ENCODE data around the gene KCNJ18. TPM values are rescaled to one million over a fixed set of nuclear protein-coding genes. Genes with fewer than 3 reads are reported as not detected.
"Not testable (repeated sequence)": the region's sequence is repeated elsewhere in the genome, so short reads cannot be mapped to it uniquely, and the experiment has no call there.

KCNJ18 gene
- total RNA-seq, 2 donors from 2014 or later, result not detected

GRCh38 chr17:21706546-21706945 is 14.2 kb downstream of the KCNJ18 start:
- ATAC-seq (replicated peaks in 1 of 2), result not testable (repeated sequence)

GRCh38 chr17:21707131-21707530 is 14.8 kb downstream of the KCNJ18 start:
- H3K36me3 Mint-ChIP-seq (ENCODE audit: insufficient read depth in 2 of 2); H3K9me3 Mint-ChIP-seq; ATAC-seq (replicated peaks in 1 of 2); H3K27me3 Mint-ChIP-seq (ENCODE audit: low read depth); H3K27ac Mint-ChIP-seq; DNase-seq; H3K4me3 Mint-ChIP-seq; H3K4me1 Mint-ChIP-seq (ENCODE audit: low read depth): not testable (repeated sequence)

More at GRCh38 chr17:21706546-21706945, 14.2 kb downstream of the KCNJ18 start:
- H3K27me3 Mint-ChIP-seq (ENCODE audit: low read depth); H3K4me3 Mint-ChIP-seq; DNase-seq; H3K36me3 Mint-ChIP-seq (ENCODE audit: insufficient read depth in 2 of 2); H3K9me3 Mint-ChIP-seq; H3K27ac Mint-ChIP-seq; H3K4me1 Mint-ChIP-seq (ENCODE audit: low read depth): not testable (repeated sequence)

- not testable (repeated sequence) for H3K9me3 Mint-ChIP-seq; H3K4me3 Mint-ChIP-seq; ATAC-seq (replicated peaks in 1 of 2); H3K27ac Mint-ChIP-seq; H3K4me1 Mint-ChIP-seq (ENCODE audit: low read depth); H3K27me3 Mint-ChIP-seq (ENCODE audit: low read depth); DNase-seq; H3K36me3 Mint-ChIP-seq (ENCODE audit: insufficient read depth in 2 of 2)
Measured at GRCh38 chr17:21707711-21708611, 15.6 kb downstream of the KCNJ18 start.

- not testable (repeated sequence) for ATAC-seq (replicated peaks in 1 of 2); H3K27me3 Mint-ChIP-seq (ENCODE audit: low read depth); H3K4me1 Mint-ChIP-seq (ENCODE audit: low read depth); H3K36me3 Mint-ChIP-seq (ENCODE audit: insufficient read depth in 2 of 2); H3K4me3 Mint-ChIP-seq; H3K9me3 Mint-ChIP-seq; DNase-seq; H3K27ac Mint-ChIP-seq
Measured at GRCh38 chr17:21708612-21709535, 16.6 kb downstream of the KCNJ18 start.

GRCh38 chr17:21709994-21710393 is 17.7 kb downstream of the KCNJ18 start:
- H3K27ac Mint-ChIP-seq; H3K9me3 Mint-ChIP-seq; H3K4me3 Mint-ChIP-seq; H3K27me3 Mint-ChIP-seq (ENCODE audit: low read depth); H3K36me3 Mint-ChIP-seq (ENCODE audit: insufficient read depth in 2 of 2); DNase-seq; H3K4me1 Mint-ChIP-seq (ENCODE audit: low read depth); ATAC-seq (replicated peaks in 1 of 2): not testable (repeated sequence)

- H3K36me3 Mint-ChIP-seq (ENCODE audit: insufficient read depth in 2 of 2); H3K27ac Mint-ChIP-seq; ATAC-seq (replicated peaks in 1 of 2); H3K9me3 Mint-ChIP-seq; DNase-seq; H3K4me1 Mint-ChIP-seq (ENCODE audit: low read depth); H3K27me3 Mint-ChIP-seq (ENCODE audit: low read depth); H3K4me3 Mint-ChIP-seq: not testable (repeated sequence)
Measured at GRCh38 chr17:21710486-21710885, 18.2 kb downstream of the KCNJ18 start.

GRCh38 chr17:21711182-21711581 is 18.9 kb downstream of the KCNJ18 start:
- no peaks in the 10 kb centered on the region for H3K36me3 Mint-ChIP-seq (ENCODE audit: insufficient read depth in 2 of 2)
- no peaks in the 10 kb centered on the region for H3K27me3 Mint-ChIP-seq (ENCODE audit: low read depth)
- no peak overlapping the region for H3K27ac Mint-ChIP-seq
- no peak overlapping the region for H3K4me3 Mint-ChIP-seq
- ATAC-seq (replicated peaks in 1 of 2) (no peak), DNase-seq (no peak)
- H3K4me1 Mint-ChIP-seq (ENCODE audit: low read depth), result no peaks in the 10 kb centered on the region
- no peaks in the 10 kb centered on the region for H3K9me3 Mint-ChIP-seq

- not testable (repeated sequence) for H3K36me3 Mint-ChIP-seq (ENCODE audit: insufficient read depth in 2 of 2); H3K4me3 Mint-ChIP-seq; H3K9me3 Mint-ChIP-seq; H3K4me1 Mint-ChIP-seq (ENCODE audit: low read depth); H3K27me3 Mint-ChIP-seq (ENCODE audit: low read depth); ATAC-seq (replicated peaks in 1 of 2); DNase-seq; H3K27ac Mint-ChIP-seq
Measured at GRCh38 chr17:21713020-21713419, 20.7 kb downstream of the KCNJ18 start.

GRCh38 chr17:21713631-21714030 is 21.3 kb downstream of the KCNJ18 start:
- not testable (repeated sequence) for ATAC-seq (replicated peaks in 1 of 2); H3K36me3 Mint-ChIP-seq (ENCODE audit: insufficient read depth in 2 of 2); H3K4me3 Mint-ChIP-seq; H3K9me3 Mint-ChIP-seq; DNase-seq; H3K27ac Mint-ChIP-seq; H3K27me3 Mint-ChIP-seq (ENCODE audit: low read depth); H3K4me1 Mint-ChIP-seq (ENCODE audit: low read depth)

GRCh38 chr17:21714676-21715075 is 22.4 kb downstream of the KCNJ18 start:
- not testable (repeated sequence) for H3K36me3 Mint-ChIP-seq (ENCODE audit: insufficient read depth in 2 of 2); H3K27me3 Mint-ChIP-seq (ENCODE audit: low read depth); ATAC-seq (replicated peaks in 1 of 2); H3K9me3 Mint-ChIP-seq; H3K4me1 Mint-ChIP-seq (ENCODE audit: low read depth); H3K4me3 Mint-ChIP-seq; H3K27ac Mint-ChIP-seq; DNase-seq

GRCh38 chr17:21715877-21716276 is 23.6 kb downstream of the KCNJ18 start:
- not testable (repeated sequence) for H3K36me3 Mint-ChIP-seq (ENCODE audit: insufficient read depth in 2 of 2); H3K4me3 Mint-ChIP-seq; H3K9me3 Mint-ChIP-seq; H3K27me3 Mint-ChIP-seq (ENCODE audit: low read depth); DNase-seq; H3K4me1 Mint-ChIP-seq (ENCODE audit: low read depth); ATAC-seq (replicated peaks in 1 of 2); H3K27ac Mint-ChIP-seq

- DNase-seq; H3K36me3 Mint-ChIP-seq (ENCODE audit: insufficient read depth in 2 of 2); H3K4me1 Mint-ChIP-seq (ENCODE audit: low read depth); H3K27me3 Mint-ChIP-seq (ENCODE audit: low read depth); H3K9me3 Mint-ChIP-seq; H3K4me3 Mint-ChIP-seq; H3K27ac Mint-ChIP-seq; ATAC-seq (replicated peaks in 1 of 2): not testable (repeated sequence)
Measured at GRCh38 chr17:21718971-21719370, 26.6 kb downstream of the KCNJ18 start.

GRCh38 chr17:21719511-21720226 is 27.3 kb downstream of the KCNJ18 start:
- not testable (repeated sequence) for H3K4me1 Mint-ChIP-seq (ENCODE audit: low read depth); DNase-seq; H3K27ac Mint-ChIP-seq; ATAC-seq (replicated peaks in 1 of 2); H3K36me3 Mint-ChIP-seq (ENCODE audit: insufficient read depth in 2 of 2); H3K9me3 Mint-ChIP-seq; H3K4me3 Mint-ChIP-seq; H3K27me3 Mint-ChIP-seq (ENCODE audit: low read depth)
